Upper lobe of left lung (tissue), 4 donors: ENCODE measurements around the gene MYLK2.

ENCODE experiments used
- CTCF ChIP-seq, 6 experiments: fragments of 450-650 bp in 4 of 6; fragments of 200-600 bp in 2 of 6; sonication (generic) in 2 of 6; IDR thresholded peaks; one replicate each; pipeline ENCODE4 v1.5.1; 2016 to 2019; ENCODE audit warnings: antibody characterized with exemption in 6 of 6
- POLR2A ChIP-seq, 4 donors: fragments of 450-650 bp; IDR thresholded peaks; one replicate each; pipeline ENCODE4 v1.5.1; 2016 to 2017; ENCODE audit warnings: antibody characterized with exemption in 4 of 4, mild to moderate bottlenecking in 2 of 4
- POLR2AphosphoS5 ChIP-seq, 2 donors: sonication (generic); formaldehyde crosslinking; IDR thresholded peaks; one replicate each; pipeline ENCODE4 v1.5.1; 2017; ENCODE audit warnings: antibody characterized with exemption in 2 of 2

GRCh38 chr20:31817461-31817860 lies 1.7 kb upstream of the MYLK2 start:
- TF ChIP-seq POLR2AphosphoS5 (IDR thresholded peaks at IDR 0.05) (no peak), CTCF (IDR thresholded peaks at IDR 0.05) (no peak), POLR2A (IDR thresholded peaks at IDR 0.05) (no peak)
